PFSK-1 (cell line): ENCODE results near the gene DDX6.

Source experiments
- FOXP2 ChIP-seq: optimal IDR thresholded peaks from 2 replicates; pipeline ENCODE3; 2011; ENCODE audit warnings: borderline replicate concordance, control low read depth, inconsistent platforms; ENCODE audit not compliant: insufficient read depth; ENCODE audit errors: extremely low read length, extremely low read depth
- POLR2AphosphoS5 ChIP-seq: IDR thresholded peaks from 2 replicates; pipeline ENCODE4 v1.6.1; 2012; ENCODE audit warnings: low read depth, mild to moderate bottlenecking, control low read depth, low read length, moderate library complexity
- REST ChIP-seq, 2 experiments: IDR thresholded peaks; 2 replicates each; pipeline versions ENCODE4 v1.6.1 to v1.8.0; 2011 to 2012; ENCODE audit warnings: low read depth in 2 of 2, low read length in 2 of 2, control low read depth in 1 of 2, inconsistent platforms in 1 of 2, mild to moderate bottlenecking in 1 of 2, moderate library complexity in 1 of 2; ENCODE audit not compliant: insufficient read depth in 1 of 2
- SIN3A ChIP-seq: IDR thresholded peaks from 2 replicates; pipeline ENCODE4 v1.6.1; 2012; ENCODE audit warnings: mild to moderate bottlenecking, low read length, moderate library complexity, borderline replicate concordance; ENCODE audit not compliant: insufficient read depth
- TAF1 ChIP-seq: IDR thresholded peaks from 2 replicates; pipeline ENCODE4 v1.6.1; 2012; ENCODE audit warnings: low read length, control low read depth, borderline replicate concordance; ENCODE audit not compliant: insufficient read depth

The DDX6 gene

GRCh38 chr11:118778898-118779297 is 12.1 kb downstream of the DDX6 start:
- no peak for TF ChIP-seq SIN3A
- no peak for TF ChIP-seq REST (IDR thresholded peaks at IDR 0.05; ENCODE audit: insufficient read depth in 1 of 2, low read depth in 2 of 2, low read length in 2 of 2)
- no peak for TF ChIP-seq POLR2AphosphoS5
- no peak for TF ChIP-seq TAF1
- TF ChIP-seq FOXP2, result no peak

GRCh38 chr11:118774032-118774431 is 16.9 kb downstream of the DDX6 start:
- TF ChIP-seq SIN3A (no peak), POLR2AphosphoS5 (no peak), FOXP2 (no peak), TAF1 (no peak)

- TF ChIP-seq TAF1 (no peak), REST (IDR thresholded peaks at IDR 0.05; ENCODE audit: insufficient read depth in 1 of 2, low read depth in 2 of 2, low read length in 2 of 2) (no peak), SIN3A (no peak), FOXP2 (no peak)
Observed at GRCh38 chr11:118771547-118772288, 19.2 kb downstream of the DDX6 start.

DNA sequence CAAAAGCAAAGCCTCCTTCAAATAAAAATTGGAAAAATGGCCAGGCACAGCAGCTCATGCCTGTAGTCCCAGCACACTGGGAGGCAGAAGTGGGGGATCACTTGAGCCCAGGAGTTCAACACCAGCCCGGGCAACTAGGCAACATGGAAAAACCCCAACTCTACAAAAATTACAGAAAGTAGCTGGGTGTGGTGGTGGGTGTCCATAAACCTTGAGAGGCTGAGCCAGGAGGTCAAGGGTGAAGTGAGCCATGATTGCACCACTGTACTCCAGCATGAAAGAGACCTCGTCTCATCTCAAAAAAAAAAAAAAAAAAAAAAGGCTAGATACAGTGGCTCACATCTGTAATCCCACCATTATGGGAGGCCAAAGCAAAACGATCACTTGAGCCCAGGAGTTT is 22.3 kb downstream of the DDX6 start:
- TF ChIP-seq SIN3A, result no peak
- no peak for TF ChIP-seq FOXP2
- no peak for TF ChIP-seq TAF1
- TF ChIP-seq POLR2AphosphoS5, result no peak

GRCh38 chr11:118766035-118766434 is 24.9 kb downstream of the DDX6 start:
- TF ChIP-seq POLR2AphosphoS5 (no peak), FOXP2 (no peak), TAF1 (no peak), SIN3A (no peak), REST (IDR thresholded peaks at IDR 0.05; ENCODE audit: insufficient read depth in 1 of 2, low read depth in 2 of 2, low read length in 2 of 2) (no peak)

DNA sequence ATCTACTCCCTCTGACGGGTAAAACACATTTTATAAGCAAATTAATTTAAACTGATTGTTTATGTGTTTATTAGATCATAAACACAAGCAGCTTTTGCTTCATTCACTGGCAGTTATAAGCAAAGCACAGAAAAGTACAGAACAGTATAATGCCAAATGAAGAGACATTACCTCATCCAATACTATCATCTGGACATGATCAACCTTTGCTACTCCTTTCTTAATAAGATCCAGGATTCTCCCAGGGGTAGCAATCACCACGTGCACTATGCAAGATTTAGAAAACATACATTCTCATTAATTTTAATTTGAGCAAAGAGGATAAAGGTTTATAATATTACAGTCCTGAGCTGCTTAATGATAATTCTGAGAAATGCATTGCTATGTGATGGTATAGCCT is 27.9 kb downstream of the DDX6 start:
- no peak for TF ChIP-seq POLR2AphosphoS5
- no peak for TF ChIP-seq FOXP2
- TF ChIP-seq SIN3A, result no peak
- TF ChIP-seq REST (IDR thresholded peaks at IDR 0.05; ENCODE audit: insufficient read depth in 1 of 2, low read depth in 2 of 2, low read length in 2 of 2), result no peak
- TF ChIP-seq TAF1, result no peak
